GM23338 (cell line): Measurements from ENCODE around the gene FTO. TPM values are rescaled to one million over a fixed set of nuclear protein-coding genes. Genes with fewer than 3 reads are reported as not detected.

ENCODE experiments used
- ATAC-seq: fragments of 200-7000 bp; cut with Tn5 transposase; 3 replicates; pipeline ENCODE4 v1.9.1; 2020
- DNase-seq: peaks from one replicate; pipeline ENCODE4 v3.0.0-alpha.2; 2015; ENCODE audit warnings: low spot score
- H2AFZ ChIP-seq: fragments of 200-600 bp; sonication (generic); 2 replicates; pipeline ENCODE4 v1.8.0; 2016; ENCODE audit warnings: antibody characterized with exemption, mild to moderate bottlenecking, moderate library complexity
- H3F3A ChIP-seq: fragments of 200-600 bp; sonication (generic); replicated peaks from 2 replicates; pipeline ENCODE4 v1.8.0; 2017; ENCODE audit warnings: antibody characterized with exemption, mixed run types, low read depth
- H3K27ac ChIP-seq: fragments of 200-600 bp; sonication (generic); 2 replicates; pipeline ENCODE4 v1.6.1; 2016; ENCODE audit warnings: low read depth
- H3K27me3 ChIP-seq: fragments of 200-600 bp; sonication (generic); 2 replicates; pipeline ENCODE4 v1.8.0; 2016; ENCODE audit warnings: mild to moderate bottlenecking, mixed run types, moderate library complexity; ENCODE audit not compliant: insufficient read depth
- H3K36me3 ChIP-seq: fragments of 200-600 bp; sonication (generic); 2 replicates; pipeline ENCODE4 v1.8.0; 2016; ENCODE audit warnings: mild to moderate bottlenecking; ENCODE audit not compliant: insufficient read depth
- H3K4me1 ChIP-seq: fragments of 200-600 bp; sonication (generic); 2 replicates; pipeline ENCODE4 v1.8.0; 2016; ENCODE audit warnings: mild to moderate bottlenecking, moderate library complexity; ENCODE audit not compliant: insufficient read depth
- H3K4me2 ChIP-seq: fragments of 200-600 bp; sonication (generic); 2 replicates; pipeline ENCODE4 v1.7.1; 2017; ENCODE audit warnings: mixed run types
- H3K4me3 ChIP-seq: fragments of 200-600 bp; sonication (generic); 2 replicates; pipeline ENCODE4 v1.6.1; 2016; ENCODE audit warnings: mixed run types
- H3K79me2 ChIP-seq: fragments of 200-600 bp; sonication (generic); replicated peaks from 2 replicates; pipeline ENCODE4 v1.8.0; 2017; ENCODE audit warnings: mild to moderate bottlenecking; ENCODE audit not compliant: insufficient read depth
- H3K9me2 ChIP-seq: fragments of 200-600 bp; sonication (generic); 2 replicates; pipeline ENCODE4 v1.8.0; 2017; ENCODE audit not compliant: insufficient read depth
- H4K20me1 ChIP-seq: fragments of 200-600 bp; sonication (generic); replicated peaks from 2 replicates; pipeline ENCODE4 v1.8.0; 2017; ENCODE audit warnings: mild to moderate bottlenecking; ENCODE audit not compliant: insufficient read depth
- H3K27ac Mint-ChIP-seq: 2 replicates; pipeline ENCODE4 v1.8.0; 2020; ENCODE audit warnings: inconsistent platforms, mild to moderate bottlenecking, moderate library complexity, mixed read lengths
- H3K27me3 Mint-ChIP-seq: 3 replicates; pipeline ENCODE4 v1.8.0; 2022; ENCODE audit warnings: low read depth, mild to moderate bottlenecking, moderate library complexity, mixed read lengths, inconsistent platforms; ENCODE audit not compliant: insufficient read depth, poor library complexity
- H3K36me3 Mint-ChIP-seq: 3 replicates; pipeline ENCODE4 v1.8.0; 2021; ENCODE audit warnings: low read depth, mild to moderate bottlenecking, inconsistent platforms, moderate library complexity, mixed read lengths
- H3K4me1 Mint-ChIP-seq: 3 replicates; pipeline ENCODE4 v1.8.0; 2020; ENCODE audit warnings: mild to moderate bottlenecking, inconsistent platforms, mixed read lengths
- H3K4me3 Mint-ChIP-seq: 3 replicates; pipeline ENCODE4 v1.8.0; 2021; ENCODE audit warnings: moderate library complexity, mild to moderate bottlenecking, inconsistent platforms, mixed read lengths
- H3K9me3 Mint-ChIP-seq: 3 replicates; pipeline ENCODE4 v1.8.0; 2020; ENCODE audit warnings: moderate library complexity, mild to moderate bottlenecking, inconsistent platforms, mixed read lengths
- CREB1 ChIP-seq: fragments of 250-450 bp; sonication (Bioruptor Pico); IDR thresholded peaks from 2 replicates; pipeline ENCODE4 v1.5.0; 2020; ENCODE audit warnings: low read depth, mild to moderate bottlenecking, moderate library complexity
- EZH2 ChIP-seq: fragments of 200-600 bp; sonication (generic); IDR thresholded peaks from one replicate; pipeline ENCODE4 v1.8.0; 2017; ENCODE audit warnings: antibody characterized with exemption, mild to moderate bottlenecking, low read depth; ENCODE audit not compliant: unreplicated experiment
- JUNB ChIP-seq: IDR thresholded peaks from one replicate; pipeline ENCODE4 v1.6.1; 2016; ENCODE audit warnings: antibody characterized with exemption; ENCODE audit not compliant: unreplicated experiment
- NANOG ChIP-seq: IDR thresholded peaks from 2 replicates; pipeline ENCODE4 v1.6.1; 2016; ENCODE audit warnings: antibody characterized with exemption, borderline replicate concordance
- POLR2AphosphoS5 ChIP-seq: IDR thresholded peaks from 2 replicates; pipeline ENCODE4 v1.6.1; 2016; ENCODE audit warnings: antibody characterized with exemption, low read depth
- STAT1 ChIP-seq: IDR thresholded peaks from one replicate; pipeline ENCODE4 v1.6.1; 2016; ENCODE audit warnings: antibody characterized with exemption; ENCODE audit not compliant: unreplicated experiment
- ZNF114 ChIP-seq: fragments of 250-450 bp; sonication (Bioruptor Pico); IDR thresholded peaks from 2 replicates; pipeline ENCODE4 v1.5.0; 2020; ENCODE audit warnings: mild to moderate bottlenecking, moderate library complexity
- ZNF331 ChIP-seq: fragments of 250-450 bp; sonication (Bioruptor Pico); IDR thresholded peaks from 2 replicates; pipeline ENCODE4 v1.5.0; 2020; ENCODE audit warnings: low read depth, mild to moderate bottlenecking, moderate library complexity
- polyA plus RNA-seq: library from polyadenylated mRNA; unstranded; fragments of >200 nt; fragmentation: Nextera tagmentation; extraction: Ambion mirVana; gene quantifications from 2 replicates; pipeline ENCODE4 v1.2.1, GENCODE V29; 2016
- total RNA-seq: library from RNA; depleted of rRNA; stranded (reverse); fragments of >200 nt; shearing (Covaris generic); gene quantifications from 2 replicates; pipeline ENCODE4 v1.2.3, GENCODE V29; 2014
- TF ChIP-seq, protein P1 (sequence below): IDR thresholded peaks from one replicate; pipeline ENCODE4 v1.6.1; 2018; ENCODE audit warnings: antibody characterized with exemption; ENCODE audit not compliant: unreplicated experiment
- TF ChIP-seq, protein P2 (sequence below), 2 experiments: fragments of 200-600 bp in 1 of 2; sonication (generic) in 1 of 2; conservative IDR thresholded peaks; 2 replicates each; pipeline versions ENCODE4 v1.5.1 to v1.6.1; 2016 to 2017; ENCODE audit warnings: antibody characterized with exemption in 2 of 2, low read depth in 2 of 2, mild to moderate bottlenecking in 2 of 2, moderate library complexity in 1 of 2
- TF ChIP-seq, protein P3 (sequence below): IDR thresholded peaks from 2 replicates; pipeline ENCODE4 v1.6.1; 2016; ENCODE audit warnings: antibody characterized with exemption

Gene FTO
- total and polyA plus RNA-seq, 2 experiments from 2014 or later: 17.7 to 69.6 TPM

DNA sequence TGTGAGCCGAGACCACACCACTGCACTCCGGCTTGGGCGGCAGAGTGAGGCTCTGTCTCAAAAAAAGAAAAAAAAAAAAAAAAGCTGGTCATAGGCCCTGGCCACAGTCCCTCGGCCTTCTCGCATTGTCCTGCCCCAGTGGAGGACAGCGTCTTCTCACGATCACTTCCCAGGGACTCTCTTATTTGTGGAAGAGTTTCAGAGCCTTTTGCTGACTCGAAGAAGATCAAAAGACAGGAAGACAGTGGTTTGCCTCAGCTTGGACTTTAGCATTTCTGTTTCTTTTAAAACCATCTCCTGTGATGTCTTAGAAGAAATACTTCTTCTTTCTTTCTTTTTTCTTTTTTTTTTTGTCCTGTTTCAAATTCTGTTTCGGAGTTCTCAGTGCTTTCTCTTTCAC is 210.0 kb downstream of the FTO start:
- no peaks in the 10 kb centered on the region for H3K36me3 Mint-ChIP-seq
- Histone ChIP-seq H3K36me3 (no peaks in the 10 kb centered on the region), H3K9me2 (no peaks in the 10 kb centered on the region), H3K27ac (no peak overlapping the region), H4K20me1 (0 out of 2 replicates have a peak, but pooled peaks cover 3% of the 10 kb centered on the region), H3K4me1 (peaks cover 39% of the 10 kb centered on the region), H2AFZ (no peak overlapping the region), H3K4me3 (no peak overlapping the region), H3K27me3 (no peaks in the 10 kb centered on the region), H3K4me2 (no peak overlapping the region), H3K79me2 (no peaks in the 10 kb centered on the region), H3F3A (no peaks in the 10 kb centered on the region)
- TF ChIP-seq, protein P1, sequence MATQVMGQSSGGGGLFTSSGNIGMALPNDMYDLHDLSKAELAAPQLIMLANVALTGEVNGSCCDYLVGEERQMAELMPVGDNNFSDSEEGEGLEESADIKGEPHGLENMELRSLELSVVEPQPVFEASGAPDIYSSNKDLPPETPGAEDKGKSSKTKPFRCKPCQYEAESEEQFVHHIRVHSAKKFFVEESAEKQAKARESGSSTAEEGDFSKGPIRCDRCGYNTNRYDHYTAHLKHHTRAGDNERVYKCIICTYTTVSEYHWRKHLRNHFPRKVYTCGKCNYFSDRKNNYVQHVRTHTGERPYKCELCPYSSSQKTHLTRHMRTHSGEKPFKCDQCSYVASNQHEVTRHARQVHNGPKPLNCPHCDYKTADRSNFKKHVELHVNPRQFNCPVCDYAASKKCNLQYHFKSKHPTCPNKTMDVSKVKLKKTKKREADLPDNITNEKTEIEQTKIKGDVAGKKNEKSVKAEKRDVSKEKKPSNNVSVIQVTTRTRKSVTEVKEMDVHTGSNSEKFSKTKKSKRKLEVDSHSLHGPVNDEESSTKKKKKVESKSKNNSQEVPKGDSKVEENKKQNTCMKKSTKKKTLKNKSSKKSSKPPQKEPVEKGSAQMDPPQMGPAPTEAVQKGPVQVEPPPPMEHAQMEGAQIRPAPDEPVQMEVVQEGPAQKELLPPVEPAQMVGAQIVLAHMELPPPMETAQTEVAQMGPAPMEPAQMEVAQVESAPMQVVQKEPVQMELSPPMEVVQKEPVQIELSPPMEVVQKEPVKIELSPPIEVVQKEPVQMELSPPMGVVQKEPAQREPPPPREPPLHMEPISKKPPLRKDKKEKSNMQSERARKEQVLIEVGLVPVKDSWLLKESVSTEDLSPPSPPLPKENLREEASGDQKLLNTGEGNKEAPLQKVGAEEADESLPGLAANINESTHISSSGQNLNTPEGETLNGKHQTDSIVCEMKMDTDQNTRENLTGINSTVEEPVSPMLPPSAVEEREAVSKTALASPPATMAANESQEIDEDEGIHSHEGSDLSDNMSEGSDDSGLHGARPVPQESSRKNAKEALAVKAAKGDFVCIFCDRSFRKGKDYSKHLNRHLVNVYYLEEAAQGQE: no peak
- TF ChIP-seq ZNF114 (CRISPR knock-in tag) (no peak), NANOG (no peak), ZNF331 (CRISPR knock-in tag) (no peak), JUNB (no peak), EZH2 (no peak), CREB1 (CRISPR knock-in tag) (no peak)
- TF ChIP-seq, protein P2, sequence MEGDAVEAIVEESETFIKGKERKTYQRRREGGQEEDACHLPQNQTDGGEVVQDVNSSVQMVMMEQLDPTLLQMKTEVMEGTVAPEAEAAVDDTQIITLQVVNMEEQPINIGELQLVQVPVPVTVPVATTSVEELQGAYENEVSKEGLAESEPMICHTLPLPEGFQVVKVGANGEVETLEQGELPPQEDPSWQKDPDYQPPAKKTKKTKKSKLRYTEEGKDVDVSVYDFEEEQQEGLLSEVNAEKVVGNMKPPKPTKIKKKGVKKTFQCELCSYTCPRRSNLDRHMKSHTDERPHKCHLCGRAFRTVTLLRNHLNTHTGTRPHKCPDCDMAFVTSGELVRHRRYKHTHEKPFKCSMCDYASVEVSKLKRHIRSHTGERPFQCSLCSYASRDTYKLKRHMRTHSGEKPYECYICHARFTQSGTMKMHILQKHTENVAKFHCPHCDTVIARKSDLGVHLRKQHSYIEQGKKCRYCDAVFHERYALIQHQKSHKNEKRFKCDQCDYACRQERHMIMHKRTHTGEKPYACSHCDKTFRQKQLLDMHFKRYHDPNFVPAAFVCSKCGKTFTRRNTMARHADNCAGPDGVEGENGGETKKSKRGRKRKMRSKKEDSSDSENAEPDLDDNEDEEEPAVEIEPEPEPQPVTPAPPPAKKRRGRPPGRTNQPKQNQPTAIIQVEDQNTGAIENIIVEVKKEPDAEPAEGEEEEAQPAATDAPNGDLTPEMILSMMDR (conservative IDR thresholded peaks at IDR 0.05; ENCODE audit: low read depth in 2 of 2): no peak
- TF ChIP-seq, protein P3, sequence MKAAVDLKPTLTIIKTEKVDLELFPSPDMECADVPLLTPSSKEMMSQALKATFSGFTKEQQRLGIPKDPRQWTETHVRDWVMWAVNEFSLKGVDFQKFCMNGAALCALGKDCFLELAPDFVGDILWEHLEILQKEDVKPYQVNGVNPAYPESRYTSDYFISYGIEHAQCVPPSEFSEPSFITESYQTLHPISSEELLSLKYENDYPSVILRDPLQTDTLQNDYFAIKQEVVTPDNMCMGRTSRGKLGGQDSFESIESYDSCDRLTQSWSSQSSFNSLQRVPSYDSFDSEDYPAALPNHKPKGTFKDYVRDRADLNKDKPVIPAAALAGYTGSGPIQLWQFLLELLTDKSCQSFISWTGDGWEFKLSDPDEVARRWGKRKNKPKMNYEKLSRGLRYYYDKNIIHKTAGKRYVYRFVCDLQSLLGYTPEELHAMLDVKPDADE: no peak
- peaks cover 23% of the 10 kb centered on the region; the same call in 2 of the 3 replicates for H3K4me1 Mint-ChIP-seq
- H3K27me3 Mint-ChIP-seq: no peaks in the 10 kb centered on the region
- DNase-seq (no peak), ATAC-seq (no peak)
- H3K27ac Mint-ChIP-seq: no peak overlapping the region
- no peak overlapping the region for H3K4me3 Mint-ChIP-seq
- no peaks in the 10 kb centered on the region for H3K9me3 Mint-ChIP-seq

DNA sequence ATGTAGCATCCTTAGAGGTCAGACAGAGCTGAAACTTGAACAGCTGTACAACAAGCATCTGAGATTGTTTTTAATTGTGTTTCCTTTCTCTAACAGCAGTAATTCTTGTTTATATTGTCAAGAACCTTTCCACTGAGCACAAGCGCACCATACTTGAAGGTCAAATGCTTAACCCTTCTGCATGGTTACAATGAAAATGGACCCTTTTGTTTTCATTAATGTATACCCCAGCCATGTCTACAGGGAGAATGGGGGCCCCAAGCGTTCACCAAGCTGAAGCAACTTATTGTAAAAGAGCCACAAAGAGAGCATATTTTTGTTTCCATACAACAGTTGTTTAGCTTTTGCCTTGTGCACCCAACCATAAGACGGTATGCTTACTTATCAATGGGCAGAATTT is 210.8 kb downstream of the FTO start:
- Histone ChIP-seq H3K79me2 (no peaks in the 10 kb centered on the region), H2AFZ (no peak overlapping the region), H3K27ac (no peak overlapping the region), H3K4me3 (no peak overlapping the region), H4K20me1 (0 out of 2 replicates have a peak, but pooled peaks cover 3% of the 10 kb centered on the region), H3K4me1 (peaks cover 39% of the 10 kb centered on the region), H3F3A (no peaks in the 10 kb centered on the region), H3K9me2 (no peaks in the 10 kb centered on the region), H3K4me2 (no peak overlapping the region), H3K36me3 (no peaks in the 10 kb centered on the region), H3K27me3 (no peaks in the 10 kb centered on the region)
- H3K4me3 Mint-ChIP-seq: no peak overlapping the region
- DNase-seq: no peak
- H3K9me3 Mint-ChIP-seq: no peaks in the 10 kb centered on the region
- no peaks in the 10 kb centered on the region for H3K27me3 Mint-ChIP-seq
- no peak for TF ChIP-seq STAT1
- TF ChIP-seq POLR2AphosphoS5: no peak
- no peak for TF ChIP-seq EZH2
- TF ChIP-seq, protein P1: no peak
- TF ChIP-seq, protein P3: no peak
- TF ChIP-seq ZNF331 (CRISPR knock-in tag): no peak
- no peaks in the 10 kb centered on the region for H3K36me3 Mint-ChIP-seq
- ATAC-seq: no peak
- no peak overlapping the region for H3K27ac Mint-ChIP-seq
- peaks cover 23% of the 10 kb centered on the region; the same call in 2 of the 3 replicates for H3K4me1 Mint-ChIP-seq
